K562 (cell line): Measurements from ENCODE around the gene ALAS2. TPM values are rescaled to one million over a fixed set of nuclear protein-coding genes. Genes with fewer than 3 reads are reported as not detected.

Source experiments
- ATAC-seq: fragments of 200-7000 bp; cut with Tn5 transposase; 3 replicates; pipeline ENCODE4 v1.9.1; 2020; ENCODE audit warnings: moderate library complexity
- BruUV-seq: library from RNA; stranded (reverse); fragments of 400-500 nt; replicated peaks from 2 replicates; lab custom pipeline; 2021; lab: Mats Ljungman, UMichigan
- CTCF ChIA-PET: fragments of 300-600 bp; formaldehyde crosslinking; extraction: SDS; loops from one replicate; lab custom pipeline; 2021; ENCODE audit warnings: low intra/inter-chr PET ratio; lab: Yijun Ruan, JAX
- POLR2A ChIA-PET: fragments of 300-600, 350-650 bp; sonication (Branson Sonifier 250); formaldehyde crosslinking; extraction: SDS; loops from one replicate; lab custom pipeline; 2021; ENCODE audit warnings: antibody characterized with exemption, inconsistent platforms; lab: Yijun Ruan, JAX
- DNase-seq, 4 experiments: peaks; one replicate each; pipeline versions ENCODE4 v3.0.0 to v3.0.0-alpha.2; 2011 to 2018; ENCODE audit warnings: low spot score in 3 of 4, mixed read lengths in 3 of 4; ENCODE audit errors: extremely low read depth in 1 of 4
- FAIRE-seq: peaks from 2 replicates; lab custom pipeline; 2011; peaks lifted over from hg19 to GRCh38; lab: Jason Lieb, UNC
- H2AFZ ChIP-seq: 2 replicates; pipeline ENCODE4 v1.6.0; 2011; ENCODE audit warnings: low read depth, low read length, control low read depth, inconsistent platforms
- H3K27ac ChIP-seq: fragments of 200-600 bp; 3 replicates; pipeline ENCODE4 v1.8.0; 2011; ENCODE audit warnings: low read depth, mild to moderate bottlenecking, control low read depth, inconsistent platforms, low read length, moderate library complexity, mixed read lengths; ENCODE audit errors: extremely low read depth
- H3K27me3 ChIP-seq, 2 experiments: fragments of 300-600 bp in 1 of 2; 2 replicates in 1 of 2; 3 replicates in 1 of 2; pipeline versions ENCODE4 v1.6.0 to v1.8.0; 2011; ENCODE audit warnings: inconsistent platforms in 2 of 2, low read length in 2 of 2, mild to moderate bottlenecking in 1 of 2, mixed read lengths in 1 of 2, moderate library complexity in 1 of 2; ENCODE audit not compliant: control insufficient read depth in 2 of 2, insufficient read depth in 2 of 2
- H3K36me3 ChIP-seq: fragments of 300-600 bp; 3 replicates; pipeline ENCODE4 v1.8.0; 2011; ENCODE audit warnings: mild to moderate bottlenecking, low read length, inconsistent platforms; ENCODE audit not compliant: control insufficient read depth, insufficient read depth
- H3K4me1 ChIP-seq, 2 experiments: fragments of 200-600 bp in 1 of 2; replicated peaks in 1 of 2; 2 replicates in 1 of 2; 3 replicates in 1 of 2; pipeline versions ENCODE4 v1.5.1 to v1.8.0; 2011; ENCODE audit warnings: inconsistent platforms in 2 of 2, low read length in 2 of 2, mild to moderate bottlenecking in 1 of 2, mixed read lengths in 1 of 2, moderate library complexity in 1 of 2; ENCODE audit not compliant: control insufficient read depth in 2 of 2, insufficient read depth in 2 of 2
- H3K4me2 ChIP-seq: 2 replicates; pipeline ENCODE4 v1.6.1; 2011; ENCODE audit warnings: low read length, control low read depth, inconsistent platforms, mixed read lengths; ENCODE audit not compliant: insufficient read depth
- H3K4me3 ChIP-seq: fragments of 200-600 bp; sonication (generic), shearing (Covaris generic); 2 replicates; pipeline ENCODE4 v1.5.1; 2016; ENCODE audit warnings: control low read depth, inconsistent platforms
- H3K79me2 ChIP-seq: fragments of 200-600 bp; 3 replicates; pipeline ENCODE4 v1.8.0; 2011; ENCODE audit warnings: low read length, inconsistent platforms; ENCODE audit not compliant: control insufficient read depth, insufficient read depth
- H3K9ac ChIP-seq, 2 experiments: 2 replicates each; pipeline versions ENCODE4 v1.6.0 to v1.6.1; 2011; ENCODE audit warnings: low read depth in 2 of 2, low read length in 2 of 2, control low read depth in 1 of 2, inconsistent platforms in 1 of 2, mild to moderate bottlenecking in 1 of 2, mixed read lengths in 1 of 2; ENCODE audit not compliant: insufficient read depth in 1 of 2
- H3K9me1 ChIP-seq: one replicate; pipeline ENCODE4 v1.6.0; 2011; ENCODE audit warnings: inconsistent platforms, mild to moderate bottlenecking, low read length, moderate library complexity; ENCODE audit not compliant: control insufficient read depth, insufficient read depth
- H3K9me3 ChIP-seq: replicated peaks from 2 replicates; pipeline ENCODE4 v1.5.1; 2011; ENCODE audit warnings: low read depth, low read length, inconsistent platforms; ENCODE audit not compliant: control insufficient read depth, insufficient read depth
- H4K20me1 ChIP-seq: replicated peaks from 2 replicates; pipeline ENCODE4 v1.6.1; 2011; ENCODE audit warnings: low read length, inconsistent platforms, mixed read lengths; ENCODE audit not compliant: control insufficient read depth, insufficient read depth
- BRD4 ChIP-seq: fragments of 200-600 bp; sonication (generic); IDR thresholded peaks from 2 replicates; pipeline ENCODE4 v1.6.1; 2017; ENCODE audit warnings: inconsistent platforms
- CREB3L1 ChIP-seq: fragments of 450-650 bp; IDR thresholded peaks from 2 replicates; pipeline ENCODE4 v1.6.1; 2014; ENCODE audit warnings: low read depth, mild to moderate bottlenecking, moderate library complexity, borderline replicate concordance
- CTCF ChIP-seq, 3 experiments: IDR thresholded peaks in 2 of 3; conservative IDR thresholded peaks in 1 of 3; 2 replicates each; pipeline ENCODE4 v1.5.1; 2011 to 2012; ENCODE audit warnings: low read length in 3 of 3, mild to moderate bottlenecking in 3 of 3, control low read depth in 2 of 3, improper control_type of control experiment in 1 of 3, inconsistent platforms in 1 of 3, low read depth in 1 of 3, mixed read lengths in 1 of 3, moderate library complexity in 1 of 3; ENCODE audit not compliant: insufficient read depth in 2 of 3
- E2F3 ChIP-seq: fragments of 250-450 bp; sonication (Bioruptor Pico); IDR thresholded peaks from 2 replicates; pipeline ENCODE4 v1.4.0; 2020; ENCODE audit warnings: mild to moderate bottlenecking
- GATAD2B ChIP-seq: fragments of 450-650 bp; IDR thresholded peaks from 2 replicates; pipeline ENCODE4 v1.6.1; 2017; ENCODE audit warnings: mild to moderate bottlenecking, borderline replicate concordance
- HBP1 ChIP-seq: fragments of 450-650 bp; formaldehyde crosslinking; IDR thresholded peaks from 2 replicates; pipeline ENCODE4 v1.4.0; 2022; ENCODE audit warnings: missing genetic modification characterization
- MAX ChIP-seq: sonication (generic); formaldehyde crosslinking; IDR thresholded peaks from 2 replicates; pipeline ENCODE4 v1.9.0; 2022; ENCODE audit warnings: mild to moderate bottlenecking, missing genetic modification reagents
- MTA3 ChIP-seq: fragments of 450-650 bp; formaldehyde crosslinking; IDR thresholded peaks from 2 replicates; pipeline ENCODE4 v1.6.1; 2017; ENCODE audit warnings: mild to moderate bottlenecking, borderline replicate concordance
- RAD21 ChIP-seq, 2 experiments: fragments of 250-450 bp in 1 of 2; fragments of 450-650 bp in 1 of 2; sonication (Bioruptor Pico) in 1 of 2; formaldehyde crosslinking in 1 of 2; IDR thresholded peaks in 1 of 2; conservative IDR thresholded peaks in 1 of 2; 2 replicates each; pipeline versions ENCODE4 v1.4.0 to v1.8.0; 2020 to 2022; ENCODE audit warnings: mild to moderate bottlenecking in 2 of 2, moderate library complexity in 1 of 2
- TOE1 ChIP-seq, 2 experiments: fragments of 450-650 bp in 1 of 2; sonication (generic) in 1 of 2; formaldehyde crosslinking in 1 of 2; IDR thresholded peaks; 2 replicates each; pipeline versions ENCODE4 v1.7.1 to v1.8.0; 2016 to 2022; ENCODE audit warnings: borderline replicate concordance in 2 of 2, mild to moderate bottlenecking in 2 of 2, antibody characterized with exemption in 1 of 2, inconsistent platforms in 1 of 2, low read depth in 1 of 2, missing genetic modification reagents in 1 of 2, moderate library complexity in 1 of 2
- ZEB2 ChIP-seq: fragments of 450-650 bp; IDR thresholded peaks from 2 replicates; pipeline ENCODE4 v1.6.1; 2016
- ZNF408 ChIP-seq: fragments of 250-450 bp; sonication (Bioruptor Pico); IDR thresholded peaks from 2 replicates; pipeline ENCODE4 v1.4.0; 2020; ENCODE audit warnings: low read depth, mild to moderate bottlenecking, moderate library complexity
- WGBS: fragments of 100-300 bp; shearing (Covaris generic); methylation state at CpG from one replicate; pipeline ENCODE4 v1.1.6; 2016; ENCODE audit warnings: low coverage, mixed read lengths; ENCODE audit not compliant: insufficient coverage; ENCODE audit errors: missing lambda C conversion rate; 5-methylcytosine and 5-hydroxymethylcytosine counted together
- in situ Hi-C: fragments of 300-500 bp; cut with MboI; formaldehyde crosslinking; loops from 4 replicates; pipeline ENCODE4 v1.15.0; 2018; ENCODE audit warnings: inconsistent platforms, mixed read lengths
- intact Hi-C: fragments of 100-400 bp; cut with micrococcal nuclease; formaldehyde crosslinking; loops from 2 replicates; pipeline ENCODE4 v1.14.2; 2022
- polyA plus RNA-seq, 8 experiments: library from polyadenylated mRNA; depleted of rRNA in 4 of 8; stranded (reverse) in 5 of 8; unstranded in 3 of 8; fragments of >200 nt; fragmentation: Nextera tagmentation in 2 of 8; fragmentation: Illumina TruSeq in 1 of 8; extraction: Ambion mirVana in 2 of 8; extraction: Trizol in 1 of 8; gene quantifications; 2 replicates each; pipeline versions ENCODE4 v1.2.1 to v1.2.3, GENCODE V29; 2011 to 2014; ENCODE audit warnings: inconsistent platforms in 1 of 8, missing spikeins in 1 of 8
- total RNA-seq, 7 experiments: library from RNA; depleted of rRNA in 6 of 7; stranded (reverse); fragments of >200 nt in 6 of 7; fragmentation: Illumina TruSeq in 2 of 7; extraction: Trizol in 2 of 7; gene quantifications; 2 replicates each; pipeline versions ENCODE4 v1.2.1 to v1.2.3, GENCODE V29; 2011 to 2021; ENCODE audit warnings: low replicate concordance in 1 of 7

The ALAS2 gene
- total and polyA plus RNA-seq, 9 of the 15 experiments (the other 6 are each of a cell fraction or from before 2014, with no cell fraction given), result 14.6 to 101 (median 33.4) TPM

GRCh38 chrX:55011294-55011693, 19.5 kb downstream of the ALAS2 start:
- intact Hi-C loops (no loop called here), in situ Hi-C loops (no loop called here)
- FAIRE-seq (no peak), DNase-seq (peak in 1 of 4 experiments; percentile 32), ATAC-seq (no peak)
- H2AFZ ChIP-seq, result no peak overlapping the region
- no peak overlapping the region for H3K27ac ChIP-seq
- no peak overlapping the region for H3K4me3 ChIP-seq
- no peak overlapping the region for H3K9ac ChIP-seq
- H3K4me2 ChIP-seq, result no peak overlapping the region
- no TSS peak for BruUV-seq
- peaks cover 12% of the 10 kb centered on the region; the same call in 2 of the 3 replicates for H3K36me3 ChIP-seq
- POLR2A ChIA-PET, result interaction anchor here (1.2 kb wide), 1 partner anchor 11 kb away, joined by 5 read pairs; the partner anchor contains the start of gene APEX2
- H3K9me1 ChIP-seq, result no peaks in the 10 kb centered on the region
- no peaks in the 10 kb centered on the region for H3K79me2 ChIP-seq
- 15% methylated on average over 2 of the region's 2 CpGs for whole genome bisulfite sequencing
- peaks cover 15 to 23% of the 10 kb centered on the region in 2 experiments for H3K4me1 ChIP-seq
- H4K20me1 ChIP-seq, result 0 out of 2 replicates have a peak, but pooled peaks cover 2% of the 10 kb centered on the region
- CTCF ChIA-PET, result no interaction called here
- no peaks in the 10 kb centered on the region for H3K27me3 ChIP-seq
- no peaks in the 10 kb centered on the region for H3K9me3 ChIP-seq
- TF ChIP-seq HBP1 (CRISPR knock-in tag), result no peak
- no peak for TF ChIP-seq CREB3L1
- TF ChIP-seq CTCF (IDR thresholded peaks at IDR 0.05 in 2 of 3, conservative IDR thresholded peaks at IDR 0.05 in 1 of 3; ENCODE audit: insufficient read depth in 2 of 3, low read depth in 1 of 3, low read length in 3 of 3), result peak in 2 of 3 experiments; percentile 26 to 27; a peak in 3 of 6 replicates
- no peak for TF ChIP-seq ZNF408 (CRISPR knock-in tag)
- no peak for TF ChIP-seq MAX
- peak in 1 of 2 experiments; percentile 26; a peak in 2 of 4 replicates for TF ChIP-seq RAD21 (CRISPR knock-in tag; conservative IDR thresholded peaks at IDR 0.05 in 1 of 2, IDR thresholded peaks at IDR 0.05 in 1 of 2)
- no peak for TF ChIP-seq TOE1 (IDR thresholded peaks at IDR 0.05; ENCODE audit: borderline replicate concordance)
- no peak for TF ChIP-seq TOE1 (CRISPR knock-in tag; IDR thresholded peaks at IDR 0.05; ENCODE audit: borderline replicate concordance, low read depth)
- TF ChIP-seq MTA3, result no peak
- no peak for TF ChIP-seq BRD4
- TF ChIP-seq GATAD2B, result no peak
- no peak for TF ChIP-seq E2F3
- no peak for TF ChIP-seq ZEB2
